Measurements from ENCODE around the gene CYP27A1.

- TF ChIP-seq POLR2A (IDR thresholded peaks at IDR 0.05; ENCODE audit: low read length) (no peak), GATA1 (IDR thresholded peaks at IDR 0.05; ENCODE audit: low read depth, low read length) (no peak)
Observed at GRCh38 chr2:218839888-218840287, 57.9 kb downstream of the CYP27A1 start.

Data from erythroblast (primary cell).